Measurements from ENCODE around the gene C1orf167. TPM values are rescaled to one million over a fixed set of nuclear protein-coding genes. Genes with fewer than 3 reads are reported as not detected.
A peak's percentile ranks its signal among the peaks of the same experiment; 100 is the strongest.

Gene C1orf167
- total RNA-seq, 5 donors from 2014 or later (not counting 1 experiment from before 2014, with no cell fraction given) = not detected

DNA sequence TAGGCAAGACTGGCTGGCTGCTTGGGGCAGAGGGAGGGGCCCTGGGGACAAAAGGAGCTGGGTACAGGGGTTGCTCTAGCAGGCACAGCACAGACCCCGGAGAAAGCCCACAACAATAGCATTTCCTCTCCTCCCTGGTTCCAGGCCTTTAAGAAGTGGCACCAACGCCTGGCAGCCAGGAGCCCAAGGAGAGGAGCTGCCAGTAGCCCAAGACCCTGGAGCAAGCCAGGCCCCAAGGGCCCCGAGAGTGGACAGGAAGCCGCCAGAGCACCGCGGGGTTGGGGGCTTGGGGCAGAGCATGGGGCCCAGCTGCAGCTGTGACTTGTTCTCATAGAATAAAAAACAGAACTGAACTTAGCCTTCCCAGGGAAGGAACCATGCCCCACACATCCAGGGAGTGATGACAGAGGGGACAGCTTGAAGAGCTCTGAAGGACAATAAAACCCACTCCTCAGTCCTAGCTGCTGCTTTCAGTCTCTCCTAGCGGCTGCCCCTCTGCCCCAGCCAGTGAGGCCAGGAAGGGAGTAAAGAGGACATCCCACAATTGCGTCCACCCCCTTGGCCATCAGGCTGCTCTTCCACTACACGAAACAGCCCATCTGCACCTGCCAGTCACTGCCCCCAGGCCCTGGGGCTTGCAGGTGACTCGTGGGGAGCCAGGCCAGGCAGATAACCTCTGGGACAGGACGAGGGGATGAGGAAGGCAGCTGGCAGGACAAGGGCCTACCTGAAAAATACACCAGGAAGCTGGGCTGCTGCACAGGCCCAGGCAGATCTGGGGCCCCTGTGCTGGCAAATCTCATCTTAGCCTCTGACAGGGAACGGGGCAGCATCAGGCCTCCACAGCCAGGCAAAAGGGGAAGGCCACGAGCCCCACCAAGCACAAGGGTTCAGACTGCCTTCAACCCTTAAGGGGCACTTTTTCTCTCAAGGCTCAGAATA, 27.4 kb downstream of the C1orf167 start:
- H3K9me3 Mint-ChIP-seq = no peaks in the 10 kb centered on the region
- H3K36me3 ChIP-seq (ENCODE audit: control insufficient read depth in 2 of 2, extremely low read depth in 1 of 2, insufficient read depth in 1 of 2, low read length in 1 of 2) = peaks cover 6 to 35% of the 10 kb centered on the region in 2 donors
- no peaks in the 10 kb centered on the region for H3K27me3 Mint-ChIP-seq
- no peaks in the 10 kb centered on the region for H3K9me3 ChIP-seq
- no peak overlapping the region for H3K4me3 ChIP-seq (ENCODE audit: control insufficient read depth in 1 of 2, extremely low read depth in 1 of 2, low read length in 1 of 2)
- peaks cover 0 to 11% of the 10 kb centered on the region in 2 experiments for H3K4me1 ChIP-seq (ENCODE audit: control insufficient read depth in 1 of 2, extremely low read depth in 1 of 2, insufficient read depth in 2 of 2, low read length in 2 of 2)
- ATAC-seq (replicated peaks in 1 of 4) (no peak), DNase-seq (no peak)
- no peak overlapping the region for H3K27ac ChIP-seq (ENCODE audit: low read length)
- ChIA-PET POLR2A (no interaction called here), CTCF (no interaction called here)
- H3K27me3 ChIP-seq (replicated peaks in 1 of 2; ENCODE audit: control insufficient read depth in 2 of 2, extremely low read depth in 1 of 2, insufficient read depth in 2 of 2, low read length in 1 of 2) = no peaks in the 10 kb centered on the region
- peaks cover 0 to 9% (median 4%) of the 10 kb centered on the region in 3 donors for H3K4me1 Mint-ChIP-seq
- peak overlapping the region in 1 of 2 donors; percentile 34 for H3K27ac Mint-ChIP-seq
- 71% methylated on average over 6 of the region's 13 CpGs for WGBS (ENCODE audit: insufficient coverage)
- no peak overlapping the region for H3K4me3 Mint-ChIP-seq
- peaks cover 15% of the 10 kb centered on the region for H3K36me3 Mint-ChIP-seq

DNA sequence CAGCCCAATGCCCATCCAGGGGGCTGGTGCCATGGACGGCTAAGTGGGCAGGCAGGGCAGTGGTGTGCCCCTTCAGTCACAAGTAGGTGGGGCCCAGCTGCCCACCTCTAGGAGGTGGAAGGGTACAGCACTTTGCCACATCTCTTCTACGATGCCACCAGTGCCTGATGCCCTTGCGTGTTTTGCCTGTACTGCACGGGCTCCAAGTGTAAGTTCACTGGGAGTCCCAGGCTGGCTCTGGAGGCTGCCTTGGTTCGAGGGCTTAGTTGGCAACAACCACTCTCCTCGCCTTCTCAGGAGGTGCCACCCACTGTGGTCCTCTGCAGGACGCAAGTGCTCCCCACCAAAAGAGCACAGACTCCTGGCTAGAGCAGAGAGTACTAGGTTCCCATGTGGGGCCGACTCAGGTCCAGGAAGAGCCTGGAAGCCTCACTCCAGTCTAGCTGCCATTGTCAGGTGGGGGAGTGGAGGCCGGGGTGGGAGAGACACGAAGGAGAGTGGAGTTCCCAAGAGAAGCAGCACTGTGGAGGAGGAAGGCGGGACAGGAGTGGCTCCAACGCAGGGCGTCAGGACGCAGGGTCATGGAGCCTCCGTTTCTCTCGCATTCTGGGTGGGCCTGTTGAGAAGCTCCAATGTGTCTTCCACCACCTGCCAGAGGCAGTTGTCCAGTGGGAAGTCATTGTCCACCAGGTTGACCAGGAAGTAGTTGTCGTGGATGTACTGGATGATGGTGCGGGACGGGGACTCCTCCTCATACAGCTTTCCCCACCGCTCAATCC, 28.3 kb downstream of the C1orf167 start:
- no peaks in the 10 kb centered on the region for H3K9me3 Mint-ChIP-seq
- peaks cover 9 to 44% of the 10 kb centered on the region in 2 donors for H3K36me3 ChIP-seq (ENCODE audit: control insufficient read depth in 2 of 2, extremely low read depth in 1 of 2, insufficient read depth in 1 of 2, low read length in 1 of 2)
- no peak overlapping the region for H3K27ac ChIP-seq (ENCODE audit: low read length)
- H3K4me1 Mint-ChIP-seq = peaks cover 0 to 5% (median 3%) of the 10 kb centered on the region in 3 donors
- H3K9me3 ChIP-seq = no peaks in the 10 kb centered on the region
- H3K27me3 Mint-ChIP-seq = no peaks in the 10 kb centered on the region
- peaks cover 23% of the 10 kb centered on the region for H3K36me3 Mint-ChIP-seq
- no peak overlapping the region for H3K27ac Mint-ChIP-seq
- H3K27me3 ChIP-seq (replicated peaks in 1 of 2; ENCODE audit: control insufficient read depth in 2 of 2, extremely low read depth in 1 of 2, insufficient read depth in 2 of 2, low read length in 1 of 2) = no peaks in the 10 kb centered on the region
- WGBS (ENCODE audit: insufficient coverage) = 88% methylated on average over 16 of the region's 20 CpGs
- ChIA-PET CTCF (no interaction called here), POLR2A (no interaction called here)
- ATAC-seq (replicated peaks in 1 of 4) = no peak
- H3K4me3 ChIP-seq (ENCODE audit: control insufficient read depth in 1 of 2, extremely low read depth in 1 of 2, low read length in 1 of 2) = no peak overlapping the region
- H3K4me1 ChIP-seq (ENCODE audit: control insufficient read depth in 1 of 2, extremely low read depth in 1 of 2, insufficient read depth in 2 of 2, low read length in 2 of 2) = peaks cover 0 to 2% of the 10 kb centered on the region in 2 experiments
- no peak overlapping the region for H3K4me3 Mint-ChIP-seq
- no peak for DNase-seq

DNA sequence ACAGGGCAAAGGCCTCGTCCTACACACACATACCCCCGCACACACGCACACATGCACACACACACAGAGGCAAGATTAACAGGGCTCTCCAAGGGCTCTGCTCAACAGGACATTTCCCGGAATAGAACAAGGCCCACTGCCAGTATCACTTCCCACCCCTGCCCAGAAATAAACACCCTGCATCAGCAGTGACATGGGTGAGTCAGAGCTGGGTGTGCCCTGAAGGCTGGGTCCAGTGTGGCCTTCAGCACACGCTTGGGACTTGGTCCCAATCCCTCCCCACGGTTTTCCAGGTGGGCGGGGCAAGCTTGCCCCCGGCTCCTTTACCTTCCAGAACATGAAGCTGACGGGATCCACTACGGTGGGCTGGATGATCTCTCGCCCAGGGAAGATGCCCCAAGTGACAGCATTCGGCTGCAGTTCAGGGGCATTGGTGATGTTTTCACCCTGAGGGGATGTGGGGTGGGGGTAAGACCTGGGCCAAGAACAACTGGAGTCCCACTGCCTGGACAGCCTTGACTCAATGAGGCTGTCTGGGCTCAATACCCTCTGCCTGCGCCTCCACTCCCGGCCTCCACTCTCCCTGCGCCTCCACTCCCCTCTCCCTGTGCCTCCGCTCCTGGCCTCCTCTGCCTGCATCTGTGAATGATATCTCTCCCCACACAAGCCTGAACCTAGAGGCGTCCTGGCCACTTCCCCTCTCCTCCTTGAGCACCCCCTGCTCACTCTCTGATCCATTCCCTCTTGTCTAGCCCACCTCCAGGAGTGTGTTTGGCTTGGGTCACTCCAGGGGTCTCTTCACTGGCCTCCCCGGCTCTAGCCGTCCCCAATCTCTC, 29.1 kb downstream of the C1orf167 start:
- ChIA-PET POLR2A (no interaction called here), CTCF (no interaction called here)
- peaks cover 9 to 52% of the 10 kb centered on the region in 2 donors for H3K36me3 ChIP-seq (ENCODE audit: control insufficient read depth in 2 of 2, extremely low read depth in 1 of 2, insufficient read depth in 1 of 2, low read length in 1 of 2)
- no peak overlapping the region for H3K27ac Mint-ChIP-seq
- DNase-seq = peak in 1 of 35 experiments; percentile 33
- no peak overlapping the region for H3K4me3 Mint-ChIP-seq
- H3K4me1 Mint-ChIP-seq = peaks cover 0 to 2% (median 0%) of the 10 kb centered on the region in 3 donors
- no peaks in the 10 kb centered on the region for H3K4me1 ChIP-seq (ENCODE audit: control insufficient read depth in 1 of 2, extremely low read depth in 1 of 2, insufficient read depth in 2 of 2, low read length in 2 of 2)
- ATAC-seq (replicated peaks in 1 of 4) = no peak
- H3K36me3 Mint-ChIP-seq = peaks cover 29% of the 10 kb centered on the region
- no peak overlapping the region for H3K4me3 ChIP-seq (ENCODE audit: control insufficient read depth in 1 of 2, extremely low read depth in 1 of 2, low read length in 1 of 2)
- H3K9me3 ChIP-seq = no peaks in the 10 kb centered on the region
- WGBS (ENCODE audit: insufficient coverage) = 92% methylated on average over 16 of the region's 19 CpGs
- H3K27ac ChIP-seq (ENCODE audit: low read length) = no peak overlapping the region
- no peaks in the 10 kb centered on the region for H3K27me3 Mint-ChIP-seq
- no peaks in the 10 kb centered on the region for H3K27me3 ChIP-seq (replicated peaks in 1 of 2; ENCODE audit: control insufficient read depth in 2 of 2, extremely low read depth in 1 of 2, insufficient read depth in 2 of 2, low read length in 1 of 2)
- H3K9me3 Mint-ChIP-seq = no peaks in the 10 kb centered on the region

DNA sequence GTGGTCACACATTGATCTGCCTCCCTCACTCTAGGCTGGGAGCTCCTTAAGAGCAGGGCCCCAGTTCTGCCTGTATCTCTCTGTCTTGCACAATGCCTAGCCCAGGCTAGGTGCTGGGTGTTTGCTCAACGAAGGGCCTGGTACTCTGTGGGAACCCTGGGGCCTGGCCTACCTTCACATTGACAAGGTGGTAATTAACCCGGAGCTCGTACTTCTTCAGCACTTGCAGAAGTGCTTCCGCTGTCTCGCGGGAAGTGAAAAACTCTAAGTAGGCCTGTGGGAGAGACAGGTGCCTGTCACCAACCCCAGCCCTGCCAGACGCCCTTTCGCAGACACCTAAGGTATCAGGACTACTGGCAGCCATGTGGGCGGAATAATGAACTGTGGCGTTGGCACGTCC, 30.1 kb downstream of the C1orf167 start:
- Histone ChIP-seq H3K36me3 (ENCODE audit: control insufficient read depth in 2 of 2, extremely low read depth in 1 of 2, insufficient read depth in 1 of 2, low read length in 1 of 2) (peaks cover 9 to 59% of the 10 kb centered on the region in 2 donors), H3K4me1 (ENCODE audit: control insufficient read depth in 1 of 2, extremely low read depth in 1 of 2, insufficient read depth in 2 of 2, low read length in 2 of 2) (no peaks in the 10 kb centered on the region), H3K27ac (ENCODE audit: low read length) (no peak overlapping the region), H3K27me3 (replicated peaks in 1 of 2; ENCODE audit: control insufficient read depth in 2 of 2, extremely low read depth in 1 of 2, insufficient read depth in 2 of 2, low read length in 1 of 2) (no peaks in the 10 kb centered on the region), H3K4me3 (ENCODE audit: control insufficient read depth in 1 of 2, extremely low read depth in 1 of 2, low read length in 1 of 2) (no peak overlapping the region), H3K9me3 (no peaks in the 10 kb centered on the region)
- DNase-seq (no peak), ATAC-seq (replicated peaks in 1 of 4) (no peak)
- Mint-ChIP-seq H3K27me3 (no peaks in the 10 kb centered on the region), H3K9me3 (no peaks in the 10 kb centered on the region), H3K4me1 (no peaks in the 10 kb centered on the region), H3K36me3 (peaks cover 32% of the 10 kb centered on the region), H3K27ac (no peak overlapping the region), H3K4me3 (no peak overlapping the region)
- ChIA-PET CTCF (interaction anchor here in 1 of 2 donors (0.6 kb wide), 1 partner anchor 836 kb away, joined by 5 read pairs; no protein-coding TSS in a partner anchor), POLR2A (no interaction called here)
- WGBS (ENCODE audit: insufficient coverage) = 93% methylated on average over 8 of the region's 11 CpGs

DNA sequence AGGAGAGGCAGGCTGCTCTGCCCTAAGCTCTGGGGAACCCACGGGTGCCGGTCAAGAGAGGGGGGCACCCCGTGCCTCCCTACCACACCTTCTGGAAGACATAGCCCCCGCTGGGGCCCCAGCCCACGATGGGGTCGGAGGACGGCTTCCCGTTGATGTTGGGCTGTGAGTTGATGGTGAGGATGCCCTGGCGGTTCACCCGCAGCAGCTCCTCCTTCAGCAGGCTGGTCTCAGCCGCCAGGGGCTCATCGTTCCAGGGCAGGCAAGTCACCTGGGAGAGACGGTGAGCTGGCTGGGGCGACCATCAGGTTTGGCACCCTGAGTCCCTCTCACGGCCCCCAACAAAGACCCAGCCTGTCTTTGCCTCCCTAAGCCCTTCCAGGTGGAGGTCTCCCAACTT, 31.8 kb downstream of the C1orf167 start:
- no peak overlapping the region for H3K27ac Mint-ChIP-seq
- Histone ChIP-seq H3K4me1 (ENCODE audit: control insufficient read depth in 1 of 2, extremely low read depth in 1 of 2, insufficient read depth in 2 of 2, low read length in 2 of 2) (no peaks in the 10 kb centered on the region), H3K36me3 (ENCODE audit: control insufficient read depth in 2 of 2, extremely low read depth in 1 of 2, insufficient read depth in 1 of 2, low read length in 1 of 2) (peaks cover 9 to 59% of the 10 kb centered on the region in 2 donors), H3K4me3 (ENCODE audit: control insufficient read depth in 1 of 2, extremely low read depth in 1 of 2, low read length in 1 of 2) (no peak overlapping the region), H3K27me3 (replicated peaks in 1 of 2; ENCODE audit: control insufficient read depth in 2 of 2, extremely low read depth in 1 of 2, insufficient read depth in 2 of 2, low read length in 1 of 2) (no peaks in the 10 kb centered on the region), H3K27ac (ENCODE audit: low read length) (no peak overlapping the region), H3K9me3 (no peaks in the 10 kb centered on the region)
- no peak overlapping the region for H3K4me3 Mint-ChIP-seq
- DNase-seq (no peak), ATAC-seq (replicated peaks in 1 of 4) (no peak)
- H3K36me3 Mint-ChIP-seq = peaks cover 32% of the 10 kb centered on the region
- ChIA-PET CTCF (no interaction called here), POLR2A (no interaction called here)
- H3K27me3 Mint-ChIP-seq = no peaks in the 10 kb centered on the region
- WGBS (ENCODE audit: insufficient coverage) = 94% methylated on average over 7 of the region's 15 CpGs
- no peaks in the 10 kb centered on the region for H3K4me1 Mint-ChIP-seq
- H3K9me3 Mint-ChIP-seq = no peaks in the 10 kb centered on the region
